Panc1 (cell line): Measurements from ENCODE around the gene EDEM3. TPM values are rescaled to one million over a fixed set of nuclear protein-coding genes. Genes with fewer than 3 reads are reported as not detected.

Experiments
- ATAC-seq: fragments of 200-7000 bp; cut with Tn5 transposase; 2 replicates; pipeline ENCODE4 v1.9.1; 2020; ENCODE audit warnings: mild to moderate bottlenecking, moderate library complexity
- BruUV-seq: library from RNA; stranded (reverse); fragments of 400-500 nt; replicated peaks from 2 replicates; lab custom pipeline; 2021; lab: Mats Ljungman, UMichigan
- CTCF ChIA-PET: fragments of 300-600 bp; sonication (Branson Sonifier 250); formaldehyde crosslinking; loops from one replicate; lab custom pipeline; 2022; ENCODE audit warnings: antibody characterized with exemption; lab: Charles Lee
- POLR2A ChIA-PET: fragments of 300-600 bp; sonication (Branson Sonifier 250); formaldehyde crosslinking; loops from one replicate; lab custom pipeline; 2022; ENCODE audit warnings: antibody characterized with exemption; lab: Charles Lee
- DNase-seq: peaks from one replicate; pipeline ENCODE4 v3.0.0-alpha.2; 2010; ENCODE audit warnings: low read depth, low spot score
- H3K27ac ChIP-seq: 2 replicates; pipeline ENCODE4 v1.5.1; 2011; ENCODE audit warnings: mild to moderate bottlenecking, low read length, inconsistent platforms
- H3K27me3 ChIP-seq: fragments of 200-500 bp; sonication (Bioruptor generic); 2 replicates; pipeline ENCODE4 v1.6.0; 2014; ENCODE audit warnings: low read length, inconsistent platforms; ENCODE audit not compliant: control insufficient read depth, insufficient read depth
- H3K36me3 ChIP-seq: fragments of 200-500 bp; sonication (Bioruptor generic); 2 replicates; pipeline ENCODE4 v1.5.1; 2014; ENCODE audit warnings: inconsistent platforms, mild to moderate bottlenecking, low read length, moderate library complexity; ENCODE audit not compliant: control insufficient read depth, insufficient read depth
- H3K4me1 ChIP-seq: 2 replicates; pipeline ENCODE4 v1.5.1; 2011; ENCODE audit warnings: inconsistent platforms, mild to moderate bottlenecking, low read length, moderate library complexity; ENCODE audit not compliant: control insufficient read depth, insufficient read depth
- H3K4me3 ChIP-seq, 2 experiments: 2 replicates each; pipeline ENCODE4 v1.5.1; 2011 to 2012; ENCODE audit warnings: low read depth in 2 of 2, low read length in 2 of 2, mild to moderate bottlenecking in 2 of 2, inconsistent platforms in 1 of 2, moderate library complexity in 1 of 2
- H3K9me3 ChIP-seq: fragments of 200-500 bp; sonication (Bioruptor generic); 2 replicates; pipeline ENCODE4 v1.5.1; 2014; ENCODE audit warnings: low read depth, mild to moderate bottlenecking, inconsistent platforms, low read length, moderate library complexity; ENCODE audit not compliant: control insufficient read depth, insufficient read depth
- CTCF ChIP-seq: fragments of 450-650 bp; IDR thresholded peaks from 2 replicates; pipeline ENCODE4 v1.5.1; 2017; ENCODE audit warnings: mild to moderate bottlenecking
- POLR2AphosphoS5 ChIP-seq: IDR thresholded peaks from 2 replicates; pipeline ENCODE4 v1.6.1; 2012; ENCODE audit warnings: mild to moderate bottlenecking, low read depth, low read length, moderate library complexity
- REST ChIP-seq, 2 experiments: IDR thresholded peaks; 2 replicates each; pipeline ENCODE4 v1.6.1; 2011 to 2012; ENCODE audit warnings: low read depth in 2 of 2, control low read depth in 1 of 2, low read length in 1 of 2, mild to moderate bottlenecking in 1 of 2, moderate library complexity in 1 of 2; ENCODE audit not compliant: insufficient read depth in 1 of 2
- SIN3A ChIP-seq: IDR thresholded peaks from 2 replicates; pipeline ENCODE4 v1.6.1; 2012; ENCODE audit warnings: low read depth, mild to moderate bottlenecking, low read length, moderate library complexity, borderline replicate concordance; ENCODE audit not compliant: insufficient read depth
- TCF7L2 ChIP-seq: IDR thresholded peaks from 2 replicates; pipeline ENCODE4 v1.6.1; 2011; ENCODE audit warnings: mild to moderate bottlenecking, low read depth, low read length, inconsistent platforms
- in situ Hi-C: cut with HindIII; loops from 2 replicates; pipeline ENCODE4 v1.10.0; 2016; ENCODE audit warnings: low sequenced_read_pairs, low pct_unique_long_range_greater_than_20kb
- intact Hi-C: fragments of 100-400 bp; cut with micrococcal nuclease; formaldehyde crosslinking; loops from one replicate; pipeline ENCODE4 v1.10.0; 2022; ENCODE audit not compliant: unreplicated experiment
- total RNA-seq: library from RNA; stranded (reverse); gene quantifications from one replicate; pipeline ENCODE4 v1.2.1, GENCODE V29; 2021; ENCODE audit not compliant: unreplicated experiment

The EDEM3 gene
- total RNA-seq, 1 experiment from 2014 or later = 17.4 TPM

GRCh38 chr1:184672013-184672726 lies 82.5 kb downstream of the EDEM3 start:
- BruUV-seq = no TSS peak
- intact Hi-C loops = no loop called here
- Histone ChIP-seq H3K4me3 (no peak overlapping the region), H3K4me1 (no peaks in the 10 kb centered on the region), H3K36me3 (no peaks in the 10 kb centered on the region), H3K27ac (no peak overlapping the region), H3K27me3 (peaks cover 8% of the 10 kb centered on the region), H3K9me3 (no peaks in the 10 kb centered on the region)
- no peak for TF ChIP-seq TCF7L2
- TF ChIP-seq CTCF = no peak
- no peak for TF ChIP-seq SIN3A
- no peak for TF ChIP-seq POLR2AphosphoS5
- TF ChIP-seq REST (IDR thresholded peaks at IDR 0.05; ENCODE audit: insufficient read depth in 1 of 2, low read depth in 2 of 2, low read length in 1 of 2) = no peak
- in situ Hi-C loops = no loop called here
- POLR2A ChIA-PET = no interaction called here
- ATAC-seq = no peak
- CTCF ChIA-PET = no interaction called here
- no peak for DNase-seq

GRCh38 chr1:184669391-184669790 lies 85.3 kb downstream of the EDEM3 start:
- Histone ChIP-seq H3K27me3 (peaks cover 8% of the 10 kb centered on the region), H3K4me1 (no peaks in the 10 kb centered on the region; the same call in 1 of the 2 replicates), H3K27ac (no peak overlapping the region), H3K4me3 (no peak overlapping the region), H3K36me3 (no peaks in the 10 kb centered on the region), H3K9me3 (no peaks in the 10 kb centered on the region)
- no TSS peak for BruUV-seq
- intact Hi-C loops (no loop called here), in situ Hi-C loops (no loop called here)
- no peak for ATAC-seq
- TF ChIP-seq CTCF (no peak), REST (IDR thresholded peaks at IDR 0.05; ENCODE audit: insufficient read depth in 1 of 2, low read depth in 2 of 2, low read length in 1 of 2) (no peak), POLR2AphosphoS5 (no peak), TCF7L2 (no peak), SIN3A (no peak)
- POLR2A ChIA-PET = no interaction called here
- DNase-seq = no peak
- CTCF ChIA-PET = no interaction called here
